Fibroblast of skin of right biceps (primary cell): ENCODE results near the gene MASP1.

ENCODE experiments used
- DNase-seq: peaks from one replicate; pipeline ENCODE4 v3.0.0-alpha.2; 2013

Gene MASP1

DNA sequence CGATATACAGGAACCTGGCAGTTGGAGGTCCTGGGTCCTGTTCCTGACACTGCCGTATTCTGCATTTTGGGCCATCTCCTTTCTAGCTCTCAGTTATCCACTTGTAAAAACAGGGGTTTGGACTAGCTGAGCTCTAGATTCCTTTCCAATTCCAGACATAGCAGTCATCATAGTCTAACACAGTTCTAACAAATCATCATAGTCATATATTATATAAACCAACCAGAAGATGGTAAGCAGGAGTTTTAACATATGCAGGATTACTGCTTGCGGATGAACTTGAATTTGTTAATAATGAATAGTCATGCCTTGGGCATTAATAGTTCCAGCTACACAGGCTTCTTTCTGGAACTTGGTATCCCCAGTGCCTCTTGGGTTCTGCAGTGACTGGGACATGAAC, 26.6 kb downstream of the MASP1 start:
- DNase-seq = peak; percentile 74

DNA sequence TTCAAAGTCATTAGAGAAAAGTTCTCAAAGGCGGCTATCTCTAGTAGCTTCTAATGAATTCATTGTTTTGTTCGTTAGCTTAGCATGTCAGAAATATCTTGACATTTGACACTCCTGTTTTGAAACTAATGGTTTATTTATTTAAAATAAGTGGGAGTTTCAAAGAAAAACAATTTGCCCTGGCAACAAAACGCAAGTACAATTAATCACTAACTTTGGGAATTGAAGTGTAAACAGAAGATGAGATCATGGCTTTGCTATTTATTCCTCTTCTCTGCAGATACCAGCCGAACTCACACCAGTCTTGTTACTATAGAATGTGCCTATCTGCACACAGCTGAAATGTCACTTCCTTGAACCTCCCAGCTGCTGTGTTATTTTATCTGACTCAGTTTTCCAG, 27.5 kb downstream of the MASP1 start:
- DNase-seq = peak; percentile 83

DNA sequence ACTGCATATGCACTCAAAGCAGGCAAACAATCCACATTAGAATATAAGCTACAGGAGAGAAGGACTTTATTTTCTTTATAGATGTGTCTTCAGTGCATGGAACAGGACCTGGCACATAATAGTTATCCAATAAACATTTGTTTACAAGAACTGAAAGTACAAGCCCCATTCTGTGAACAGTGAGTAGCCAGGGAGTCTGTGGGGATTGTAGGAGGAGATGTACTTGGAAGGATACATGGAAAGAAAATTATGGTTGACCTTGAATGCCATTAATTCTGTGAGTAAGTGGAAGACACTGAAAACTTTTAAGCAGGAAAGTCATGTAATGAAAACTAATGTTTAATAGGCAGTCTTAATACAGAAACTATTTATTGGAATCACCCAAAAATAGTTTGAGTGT, 28.3 kb downstream of the MASP1 start:
- DNase-seq = peak; percentile 35

DNA sequence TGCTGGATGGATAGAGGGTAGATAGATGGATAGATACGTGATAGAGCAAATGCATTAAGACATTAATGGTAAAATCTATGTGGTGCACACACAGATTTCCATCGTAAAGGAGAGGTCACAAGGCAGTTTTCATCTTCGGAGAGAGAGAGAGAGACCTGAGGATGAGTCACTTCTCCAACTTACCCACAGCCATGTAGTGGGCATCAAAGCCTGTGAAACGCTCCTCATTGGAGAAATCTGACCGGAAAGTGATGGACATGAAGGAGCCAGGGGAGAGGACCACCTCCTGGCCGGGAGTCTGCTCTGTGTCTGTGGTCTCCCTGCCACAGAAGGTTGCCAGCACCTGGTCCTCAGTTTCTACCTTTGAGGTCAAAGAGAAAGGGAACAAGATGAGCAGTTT, 29.2 kb downstream of the MASP1 start:
- no peak for DNase-seq

DNA sequence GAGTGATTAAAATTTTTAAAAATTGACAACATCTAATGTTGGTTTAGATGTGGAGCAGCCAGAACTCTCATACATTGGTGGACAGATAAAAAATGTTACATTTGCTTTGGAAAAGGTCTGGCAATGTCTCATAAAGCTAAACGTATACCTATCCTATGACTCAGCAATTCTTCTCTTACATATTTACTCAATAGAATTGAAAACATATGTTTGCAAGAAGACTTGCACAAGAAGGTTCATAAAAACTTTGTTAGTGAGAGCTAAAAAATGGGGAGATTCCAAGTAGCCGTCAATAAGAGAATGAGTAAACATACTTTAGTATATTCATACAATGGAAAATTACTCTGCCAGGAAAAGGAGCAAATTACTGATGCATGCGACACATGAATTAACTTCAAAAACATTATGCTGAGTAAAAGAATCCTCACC, 30.0 kb downstream of the MASP1 start:
- DNase-seq = peak; percentile 96

DNA sequence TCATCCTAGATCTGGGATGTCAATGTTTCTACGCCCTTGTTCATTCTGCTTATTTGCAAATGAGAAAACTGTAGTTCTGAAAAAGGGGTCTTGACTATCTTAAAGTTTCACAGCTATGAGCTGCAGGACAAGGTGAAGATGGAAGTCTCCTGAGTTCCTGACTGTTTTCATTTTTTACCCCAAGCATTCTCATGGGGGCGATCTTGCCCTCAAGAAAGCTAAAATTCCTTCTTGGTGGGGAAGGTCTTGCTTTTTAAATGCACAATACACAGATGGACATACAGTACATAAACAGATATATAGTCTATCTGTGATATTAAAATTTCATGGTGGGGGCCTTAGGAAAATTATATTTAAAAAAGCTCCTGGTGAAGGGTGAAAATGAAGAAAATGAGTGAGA, 32.4 kb downstream of the MASP1 start:
- DNase-seq = no peak

DNA sequence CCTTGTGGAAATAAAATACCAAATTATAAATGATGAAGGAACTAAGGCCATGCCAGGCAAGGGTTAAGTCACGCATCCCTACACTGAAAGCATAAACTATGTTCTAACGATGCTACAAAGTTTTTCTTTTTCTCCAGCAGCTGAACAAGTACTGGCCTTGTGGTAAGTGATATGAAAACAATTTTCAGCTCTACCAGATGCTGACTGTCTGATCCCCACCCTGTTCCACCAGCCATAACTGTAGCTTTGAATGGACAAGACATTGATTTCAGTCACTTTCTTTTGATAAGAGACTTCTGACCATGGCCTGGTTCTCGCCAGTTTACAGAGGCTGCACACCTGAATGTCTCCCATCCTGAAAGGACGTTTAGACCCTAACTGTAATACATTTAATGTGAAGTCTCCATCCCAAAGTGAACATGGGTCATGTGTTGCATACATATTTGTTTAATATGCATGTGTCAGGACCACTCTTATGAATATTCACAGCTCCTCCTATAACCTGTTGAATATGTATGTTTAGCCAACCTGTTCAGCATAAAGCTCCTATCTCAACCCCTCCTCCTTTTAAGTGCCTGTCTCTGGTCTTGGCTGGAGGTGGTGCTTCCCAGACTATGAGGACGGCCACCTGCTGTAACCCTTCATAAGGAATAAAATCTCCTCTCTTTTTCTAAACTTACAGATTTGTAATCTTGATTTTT, 33.4 kb downstream of the MASP1 start:
- no peak for DNase-seq

DNA sequence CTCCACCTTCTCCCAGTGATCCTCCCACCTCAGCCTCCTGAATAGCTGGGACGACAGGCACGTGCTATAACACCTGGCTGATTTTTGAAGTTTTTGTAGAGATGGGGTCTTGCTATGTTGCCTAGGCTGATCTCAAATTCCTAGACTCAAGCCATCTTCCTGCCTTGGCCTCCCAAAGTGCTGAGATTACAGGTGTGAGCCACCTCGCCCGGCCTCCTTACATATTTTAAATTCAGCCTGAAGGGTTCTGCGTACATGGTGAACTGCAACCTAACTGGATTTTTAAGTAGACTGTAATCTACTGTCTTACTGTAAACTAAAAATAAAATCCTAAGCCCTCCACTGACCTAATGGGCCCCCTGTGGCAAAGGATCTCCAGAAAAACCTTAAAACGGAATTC, 34.1 kb downstream of the MASP1 start:
- DNase-seq = no peak

DNA sequence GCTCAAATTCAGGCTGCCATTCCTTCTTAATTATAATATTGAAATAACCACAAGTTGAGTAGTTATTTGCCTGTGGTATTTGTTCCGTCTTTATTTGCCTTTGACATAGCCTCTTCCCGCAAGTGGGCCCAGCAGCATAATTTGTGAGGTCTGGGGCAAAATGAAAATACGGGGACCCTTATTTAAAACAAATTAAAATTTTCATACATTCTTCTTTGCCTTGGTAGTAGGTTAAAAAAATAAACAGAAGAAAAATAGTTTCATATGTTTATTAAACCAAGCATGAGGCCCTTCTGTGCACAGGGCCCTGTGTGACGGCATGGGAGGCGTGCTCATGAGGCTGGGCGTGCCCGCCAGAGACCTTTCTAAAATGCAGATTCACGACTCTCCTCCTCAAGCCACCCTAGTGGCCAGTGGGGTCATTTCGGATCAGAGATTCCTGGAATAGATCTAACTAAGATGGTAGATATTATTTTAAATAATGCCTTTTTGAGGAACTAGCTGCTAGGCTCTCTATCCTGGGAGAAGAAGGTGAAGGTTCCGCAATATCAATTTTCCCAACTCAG, 35.4 kb downstream of the MASP1 start:
- DNase-seq = no peak

DNA sequence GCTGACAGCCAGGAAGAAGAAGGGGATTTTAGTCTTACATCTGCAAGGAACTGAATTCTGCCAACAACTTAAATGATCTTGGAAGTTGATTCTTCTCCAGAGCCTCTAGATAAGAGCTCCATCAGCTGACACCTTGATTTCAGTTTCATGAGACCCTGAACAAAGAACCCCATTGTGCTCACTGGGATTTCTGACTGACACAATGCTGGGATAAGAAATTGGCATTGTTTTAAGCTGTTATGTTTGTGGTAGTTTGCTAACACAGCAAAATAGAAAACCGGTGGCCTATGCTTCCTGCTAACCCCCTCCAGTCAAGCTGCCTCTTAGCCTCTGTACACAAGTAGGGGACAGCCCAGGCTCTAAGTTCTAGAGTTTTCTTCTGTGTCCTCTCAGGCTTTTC, 36.2 kb downstream of the MASP1 start:
- no peak for DNase-seq

DNA sequence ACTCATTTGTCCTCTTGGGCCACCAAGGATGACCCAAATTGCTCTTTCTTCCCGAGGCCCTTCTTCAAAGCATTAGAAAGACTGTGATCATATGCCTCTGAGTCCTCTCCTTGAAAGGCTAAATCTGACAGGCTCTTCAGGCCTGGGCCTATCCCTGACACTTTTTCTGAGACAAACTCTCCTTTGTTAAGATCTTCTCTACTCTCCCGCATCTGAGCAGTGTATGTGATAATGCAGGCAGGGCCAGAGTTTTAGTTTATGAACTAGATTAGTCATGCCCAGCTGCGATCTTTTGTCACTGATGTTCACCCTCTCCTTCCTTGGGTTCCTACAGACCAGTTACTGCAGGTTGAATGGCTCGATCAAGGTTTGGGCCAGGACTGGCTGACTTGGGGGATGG, 39.2 kb downstream of the MASP1 start:
- DNase-seq = no peak

DNA sequence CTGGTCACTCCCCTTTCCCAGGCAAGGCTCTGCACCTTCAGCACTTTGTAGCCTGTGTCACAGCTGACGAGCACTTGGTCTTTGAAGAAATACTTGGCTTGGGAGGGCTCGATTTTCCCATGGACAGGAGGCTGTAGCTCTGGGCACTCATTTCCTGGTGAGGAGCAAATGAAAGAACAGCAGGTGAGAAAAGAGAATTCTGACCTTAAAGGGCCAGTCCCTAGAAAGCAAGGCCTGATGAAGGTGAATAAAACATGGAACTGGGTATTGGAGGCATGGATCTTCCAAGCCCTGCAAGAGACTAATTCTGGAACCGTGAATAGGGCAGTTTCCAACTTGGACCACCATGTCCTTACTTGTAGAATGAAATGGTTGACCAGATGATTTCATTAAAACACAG, 39.9 kb downstream of the MASP1 start:
- DNase-seq = no peak

DNA sequence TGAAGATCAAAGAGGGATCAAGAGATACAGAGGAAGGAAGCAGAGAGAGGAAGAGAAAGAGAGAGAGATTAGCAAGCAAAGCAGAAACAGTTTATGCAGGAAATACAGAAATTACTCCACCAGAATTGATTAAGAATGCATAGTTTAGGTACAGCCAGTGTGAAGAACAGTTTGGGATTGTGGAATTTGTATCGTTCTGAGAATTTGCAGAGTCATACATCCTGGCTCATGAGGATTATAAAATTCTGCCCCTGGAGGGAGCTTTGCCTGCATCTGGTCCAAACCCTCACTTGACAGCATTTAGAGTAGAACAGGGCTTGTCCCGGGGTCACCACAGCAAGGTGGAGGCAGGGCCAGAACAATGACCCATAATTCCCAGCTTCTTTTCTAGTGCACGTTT, 44.1 kb downstream of the MASP1 start:
- DNase-seq = no peak

DNA sequence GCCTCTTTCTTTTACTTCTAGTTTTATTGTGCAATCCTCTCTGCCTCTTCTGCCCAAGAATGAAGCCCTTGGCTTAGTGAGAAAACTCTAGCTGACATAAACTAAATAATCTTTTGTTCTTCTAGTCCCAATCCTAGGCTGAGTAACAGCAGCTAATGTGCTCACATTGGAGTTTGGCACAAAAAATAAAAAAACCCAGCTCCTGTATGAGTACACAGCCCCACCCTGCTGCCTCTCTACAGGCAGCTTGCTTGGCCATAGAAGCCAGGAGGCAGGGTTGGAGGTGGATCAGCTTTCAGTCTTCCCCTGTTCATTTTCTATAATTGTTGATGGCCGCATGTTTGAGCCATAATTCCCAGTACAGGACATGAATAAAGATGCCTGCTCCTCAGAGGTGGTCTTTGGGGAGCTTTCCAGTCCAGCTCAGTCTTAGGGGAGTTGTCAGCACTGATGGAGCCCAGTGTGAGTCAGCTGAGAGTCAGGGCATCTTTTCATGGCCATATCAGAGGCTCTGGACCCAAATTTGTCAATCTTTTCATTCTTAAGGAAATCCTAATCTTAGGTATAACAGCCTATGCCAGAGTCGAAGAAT, 47.5 kb downstream of the MASP1 start:
- peak; percentile 68 for DNase-seq

DNA sequence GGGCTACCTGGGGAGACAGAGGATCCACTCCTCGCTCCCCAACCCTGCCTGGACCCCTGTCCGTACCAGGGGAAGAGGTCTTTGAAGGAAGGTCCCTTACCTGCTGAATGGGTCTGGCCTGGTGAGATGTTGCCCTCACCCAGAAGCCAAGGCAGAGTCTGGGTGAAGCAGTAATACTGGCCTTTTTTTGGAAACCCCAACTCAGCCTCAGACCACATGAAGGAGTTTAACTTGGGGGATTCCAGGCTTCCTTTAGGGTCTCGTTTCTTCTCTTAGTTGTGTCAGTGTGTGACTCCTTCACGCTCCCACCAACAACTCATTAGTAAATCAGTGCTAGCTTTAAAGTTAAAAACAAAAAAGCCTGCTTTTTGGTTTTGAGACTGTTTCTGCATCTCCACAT, 48.6 kb downstream of the MASP1 start:
- DNase-seq = no peak

DNA sequence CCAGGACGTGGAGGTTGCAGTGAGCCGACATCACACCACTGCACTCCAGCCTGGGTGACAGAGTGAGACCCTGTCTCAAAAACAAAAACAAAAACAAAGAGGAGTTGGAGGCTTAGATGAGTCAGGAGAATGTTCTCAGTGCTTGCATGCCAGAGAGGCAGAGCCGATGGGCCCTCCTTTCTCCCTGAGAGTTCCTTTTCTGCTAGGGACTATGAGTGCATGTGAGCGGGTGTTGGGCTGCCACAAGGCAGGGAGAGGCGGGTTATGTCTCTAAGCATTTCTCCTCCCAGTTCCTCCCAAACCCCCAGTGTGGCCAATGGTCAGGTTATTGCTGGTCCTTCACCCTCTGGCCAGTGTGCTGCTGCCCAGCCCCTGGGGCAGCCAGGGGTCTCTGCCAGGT, 49.1 kb downstream of the MASP1 start:
- no peak for DNase-seq

DNA sequence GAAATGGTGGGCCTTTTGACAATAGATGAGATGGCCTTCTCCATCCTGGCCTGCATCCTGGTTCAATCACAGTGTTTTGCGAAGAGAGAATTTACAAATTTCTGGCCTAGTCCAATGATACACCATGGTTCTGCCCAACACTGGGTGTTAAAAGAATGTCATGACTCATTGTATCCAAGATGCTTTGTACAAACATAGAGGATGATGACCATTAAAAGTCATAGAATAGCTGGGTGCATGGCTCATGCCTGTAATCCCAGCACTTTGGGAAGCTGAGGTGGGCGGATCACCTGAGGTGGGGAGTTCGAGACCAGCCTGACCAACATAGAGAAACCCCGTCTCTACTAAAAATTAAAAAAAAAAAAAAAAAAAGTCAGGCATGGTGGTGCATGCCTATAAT, 52.7 kb downstream of the MASP1 start:
- DNase-seq = peak; percentile 36

DNA sequence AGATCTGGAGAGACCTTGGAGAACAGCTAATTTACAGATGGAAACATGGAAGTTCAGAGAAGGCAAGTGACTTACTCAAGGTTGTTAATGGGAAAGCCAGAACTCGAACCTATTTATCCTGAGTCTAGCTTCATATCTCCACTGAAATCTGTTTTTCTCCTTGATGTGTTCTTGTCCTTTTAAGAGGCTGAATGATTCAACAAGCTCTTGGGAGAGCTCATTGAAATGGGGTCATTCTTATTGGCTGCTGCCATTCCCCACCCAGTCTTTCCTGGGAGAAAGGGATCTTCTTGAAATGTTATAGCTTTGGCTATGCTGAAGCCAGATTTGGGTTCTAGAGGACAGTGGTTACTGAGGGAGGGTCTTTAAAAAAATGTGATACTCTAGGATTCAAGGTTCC, 53.3 kb downstream of the MASP1 start:
- DNase-seq = no peak

DNA sequence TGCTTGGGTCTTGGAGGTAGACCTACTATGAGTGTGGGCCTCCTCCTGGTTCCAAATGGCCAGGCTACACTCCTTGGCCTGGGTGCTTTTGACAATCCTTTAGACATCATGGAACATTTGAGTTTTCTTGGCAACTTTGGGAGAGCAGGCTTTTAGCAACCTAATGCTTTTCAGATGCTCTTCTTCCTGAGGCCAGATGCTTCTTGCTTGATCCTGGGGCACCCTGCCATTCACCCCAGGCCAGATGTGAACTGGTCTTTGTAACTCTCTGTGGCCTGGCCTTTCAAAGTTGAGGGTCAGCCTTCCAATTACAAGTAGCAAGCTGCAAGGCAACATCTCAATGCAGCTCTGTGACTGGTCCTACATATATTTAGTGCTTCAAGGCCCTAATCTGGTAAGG, 53.8 kb downstream of the MASP1 start:
- DNase-seq = no peak

DNA sequence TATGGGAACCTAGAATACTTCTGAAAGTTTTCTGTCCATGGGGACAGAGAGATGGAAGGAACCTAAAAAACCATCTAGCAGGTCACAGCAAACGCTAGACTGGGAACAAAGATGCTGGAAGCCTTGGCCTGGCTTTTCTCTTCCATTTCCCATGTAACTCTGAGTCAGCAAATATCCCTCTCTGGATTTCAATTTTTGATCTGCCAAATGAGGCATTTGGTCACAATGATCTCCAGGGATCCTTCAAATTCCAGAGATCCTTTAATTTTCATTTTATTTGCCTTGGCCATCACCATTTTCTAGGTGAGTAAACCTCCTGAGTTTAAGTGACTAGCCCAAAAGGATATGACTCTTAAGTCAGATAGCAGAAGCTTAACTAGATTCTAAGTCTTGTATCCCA, 54.6 kb downstream of the MASP1 start:
- DNase-seq = no peak

DNA sequence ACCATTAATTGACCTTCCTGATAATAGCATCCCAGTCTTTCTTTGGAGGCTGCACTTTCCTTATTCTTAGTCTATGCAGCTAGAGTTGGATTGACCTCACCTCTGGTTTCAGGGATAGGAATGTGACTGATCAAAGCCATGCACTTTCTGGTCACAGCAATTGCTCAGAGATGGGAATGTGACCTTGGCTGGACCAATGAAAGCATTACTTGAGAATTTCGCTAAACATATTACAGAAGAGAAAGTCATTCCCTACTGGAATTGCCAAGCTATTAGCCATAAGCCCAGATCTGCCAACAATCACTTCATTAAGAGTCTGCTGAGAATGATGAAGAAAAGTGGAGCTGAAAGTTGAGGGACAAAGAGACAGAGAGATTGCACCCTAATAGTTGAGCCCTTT, 61.5 kb downstream of the MASP1 start:
- no peak for DNase-seq

DNA sequence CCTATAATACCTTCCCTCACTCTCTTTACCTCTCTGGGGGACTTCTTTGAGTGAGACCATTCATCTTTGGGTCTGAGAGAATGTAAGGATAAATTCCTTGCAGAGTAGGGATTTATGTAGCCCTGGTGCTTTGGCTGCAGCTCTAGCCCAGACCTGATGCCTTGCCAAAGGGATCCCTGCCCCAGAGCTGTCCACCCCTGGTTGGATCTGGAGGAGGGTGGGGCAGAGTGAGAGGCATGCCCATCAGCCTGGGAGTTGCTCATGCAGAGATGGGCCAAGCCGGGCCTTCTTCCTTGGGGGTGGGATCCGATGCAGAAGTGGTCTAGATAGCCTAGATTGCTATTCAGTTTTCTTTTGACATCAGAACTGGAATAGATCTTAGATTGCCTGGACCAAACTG, 62.8 kb downstream of the MASP1 start:
- no peak for DNase-seq

DNA sequence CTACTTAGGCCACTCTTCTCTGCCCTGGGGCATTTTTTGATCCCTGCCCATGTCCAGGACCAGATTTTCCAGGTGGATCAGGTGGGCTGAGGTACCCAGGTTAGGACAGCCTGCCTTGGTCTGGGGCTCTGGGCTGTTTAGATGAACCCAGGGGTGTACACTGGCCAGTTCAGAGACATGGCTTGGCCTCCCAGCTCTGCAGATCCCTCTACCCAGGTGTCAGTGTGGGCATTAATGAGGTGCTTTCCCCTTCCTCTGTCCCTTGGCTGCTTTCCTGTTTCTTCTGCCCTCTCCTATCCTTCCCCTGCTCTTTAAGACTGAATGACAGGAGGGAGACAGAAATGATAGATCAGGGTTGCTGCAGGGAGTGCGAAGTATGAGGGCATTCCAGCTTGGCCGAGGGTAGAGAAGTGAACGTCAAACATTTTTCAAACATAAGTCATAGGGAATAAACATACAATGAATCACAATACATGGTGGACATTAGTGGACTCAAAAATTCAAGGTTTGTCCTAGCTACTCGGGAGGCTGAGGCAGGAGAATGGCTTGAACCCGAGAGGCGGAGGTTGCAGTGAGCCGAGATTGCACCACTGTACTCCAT, 63.8 kb downstream of the MASP1 start:
- peak; percentile 67 for DNase-seq

DNA sequence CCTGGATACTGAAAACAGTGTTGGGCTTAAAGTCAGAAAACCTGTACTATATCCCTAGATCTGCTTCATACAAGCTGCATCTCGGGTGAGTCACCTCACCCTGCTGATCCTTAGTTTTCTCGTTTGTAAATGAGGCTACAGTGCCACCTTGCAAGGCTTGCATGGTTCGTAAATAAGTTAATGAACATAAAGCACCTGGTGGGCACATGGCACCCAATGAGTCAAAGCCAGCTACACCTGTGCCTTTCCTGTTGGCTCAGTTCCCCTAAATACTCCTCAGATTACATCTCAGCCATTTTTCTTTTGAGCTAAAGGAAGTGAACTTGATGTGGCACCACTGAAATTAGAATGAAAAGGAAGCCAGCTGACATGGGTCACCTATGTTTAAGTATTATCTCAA, 67.7 kb downstream of the MASP1 start:
- no peak for DNase-seq
